HepG2 (cell line): Measurements from ENCODE around the gene EZH1. TPM values are rescaled to one million over a fixed set of nuclear protein-coding genes. Genes with fewer than 3 reads are reported as not detected.
A peak's percentile ranks its signal among the peaks of the same experiment; 100 is the strongest.

Experiments used
- ARID2 ChIP-seq: sonication (generic); formaldehyde crosslinking; IDR thresholded peaks from 2 replicates; pipeline ENCODE4 v1.8.1; 2022; ENCODE audit warnings: mild to moderate bottlenecking, missing genetic modification reagents, borderline replicate concordance
- EEA1 ChIP-seq: sonication (generic); formaldehyde crosslinking; IDR thresholded peaks from 2 replicates; pipeline ENCODE4 v1.5.1; 2020; ENCODE audit warnings: mild to moderate bottlenecking, missing genetic modification reagents, borderline replicate concordance
- FOXC1 ChIP-seq: sonication (generic); formaldehyde crosslinking; IDR thresholded peaks from 2 replicates; pipeline ENCODE4 v1.8.0; 2022; ENCODE audit warnings: mild to moderate bottlenecking, missing genetic modification reagents, borderline replicate concordance
- MTA1 ChIP-seq: sonication (generic); formaldehyde crosslinking; IDR thresholded peaks from 2 replicates; pipeline ENCODE4 v1.4.0; 2020; ENCODE audit warnings: missing genetic modification reagents, mild to moderate bottlenecking, borderline replicate concordance
- NCOA1 ChIP-seq: sonication (generic); formaldehyde crosslinking; IDR thresholded peaks from 2 replicates; pipeline ENCODE4 v1.9.0; 2021; ENCODE audit warnings: missing genetic modification reagents
- NFATC3 ChIP-seq: sonication (generic); formaldehyde crosslinking; IDR thresholded peaks from 2 replicates; pipeline ENCODE4 v1.5.1; 2020; ENCODE audit warnings: mild to moderate bottlenecking, missing genetic modification reagents
- NR1H2 ChIP-seq: sonication (generic); formaldehyde crosslinking; IDR thresholded peaks from 2 replicates; pipeline ENCODE4 v1.8.1; 2022; ENCODE audit warnings: low read depth, missing genetic modification reagents, borderline replicate concordance
- RARA ChIP-seq: IDR thresholded peaks from 2 replicates; pipeline ENCODE4 v1.6.1; 2016; ENCODE audit warnings: missing genetic modification reagents, missing compliant biosample characterization
- RBAK ChIP-seq: sonication (generic); formaldehyde crosslinking; IDR thresholded peaks from 2 replicates; pipeline ENCODE4 v1.5.1; 2020; ENCODE audit warnings: mild to moderate bottlenecking, missing genetic modification reagents
- REPIN1 ChIP-seq: sonication (generic); formaldehyde crosslinking; IDR thresholded peaks from 2 replicates; pipeline ENCODE4 v1.8.0; 2022; ENCODE audit warnings: missing genetic modification reagents, low read depth, mild to moderate bottlenecking, borderline replicate concordance
- RNF2 ChIP-seq: fragments of 450-650 bp; conservative IDR thresholded peaks from 2 replicates; pipeline ENCODE4 v1.6.1; 2016; ENCODE audit warnings: low read depth
- RORA ChIP-seq: sonication (generic); formaldehyde crosslinking; IDR thresholded peaks from 2 replicates; pipeline ENCODE4 v1.5.0; 2020; ENCODE audit warnings: mild to moderate bottlenecking, missing genetic modification reagents, moderate library complexity
- SRSF9 ChIP-seq: fragments of 200-400 bp; formaldehyde crosslinking; IDR thresholded peaks from 2 replicates; pipeline ENCODE4 v1.6.1; 2018; ENCODE audit warnings: borderline replicate concordance, mild to moderate bottlenecking, low read depth, low read length; ENCODE audit not compliant: insufficient read depth, poor library complexity, severe bottlenecking
- SRY ChIP-seq: sonication (generic); formaldehyde crosslinking; IDR thresholded peaks from 2 replicates; pipeline ENCODE4 v1.8.0; 2022; ENCODE audit warnings: mild to moderate bottlenecking, missing genetic modification reagents
- YEATS4 ChIP-seq: sonication (generic); formaldehyde crosslinking; IDR thresholded peaks from 2 replicates; pipeline ENCODE4 v1.4.0; 2020; ENCODE audit warnings: missing genetic modification reagents, borderline replicate concordance
- ZFP36L1 ChIP-seq: sonication (generic); formaldehyde crosslinking; IDR thresholded peaks from 2 replicates; pipeline ENCODE4 v1.8.0; 2022; ENCODE audit warnings: mild to moderate bottlenecking, missing genetic modification reagents, moderate library complexity
- ZNF33B ChIP-seq: sonication (generic); formaldehyde crosslinking; IDR thresholded peaks from 2 replicates; pipeline ENCODE4 v1.5.1; 2020; ENCODE audit warnings: mild to moderate bottlenecking, missing genetic modification reagents
- ZNF44 ChIP-seq: sonication (generic); formaldehyde crosslinking; IDR thresholded peaks from 2 replicates; pipeline ENCODE4 v1.5.1; 2020; ENCODE audit warnings: mild to moderate bottlenecking, missing genetic modification reagents
- ZNF546 ChIP-seq: sonication (generic); formaldehyde crosslinking; conservative IDR thresholded peaks from 2 replicates; pipeline ENCODE4 v1.8.1; 2023; ENCODE audit warnings: mild to moderate bottlenecking, missing genetic modification reagents
- polyA plus RNA-seq, 8 experiments: library from polyadenylated mRNA; depleted of rRNA in 3 of 8; stranded (reverse) in 7 of 8; unstranded in 1 of 8; fragments of >200 nt; fragmentation: Illumina TruSeq in 4 of 8; extraction: Trizol in 4 of 8; gene quantifications; 2 replicates each; pipeline versions ENCODE4 v1.2.1 to v1.2.3, GENCODE V29; 2011 to 2016; ENCODE audit warnings: low read depth in 4 of 8, missing spikeins in 1 of 8, mixed read lengths in 1 of 8; ENCODE audit not compliant: insufficient read depth in 1 of 8
- total RNA-seq, 5 experiments: library from RNA; depleted of rRNA; stranded (reverse); fragments of >200 nt; fragmentation: Illumina TruSeq; extraction: Trizol; gene quantifications; 2 replicates each; pipeline ENCODE4 v1.2.3, GENCODE V29; 2016; ENCODE audit warnings: low read depth in 1 of 5
- TF ChIP-seq, protein P1 (sequence below): sonication (generic); formaldehyde crosslinking; IDR thresholded peaks from 2 replicates; pipeline ENCODE4 v1.4.0; 2020; ENCODE audit warnings: missing genetic modification reagents, mild to moderate bottlenecking, borderline replicate concordance
- TF ChIP-seq, protein P2 (sequence below): IDR thresholded peaks from 2 replicates; pipeline ENCODE4 v1.6.1; 2016; ENCODE audit warnings: mild to moderate bottlenecking, missing biosample characterization, missing genetic modification reagents
- TF ChIP-seq, protein P3 (sequence below): sonication (generic); formaldehyde crosslinking; IDR thresholded peaks from 2 replicates; pipeline ENCODE4 v1.4.0; 2020; ENCODE audit warnings: missing genetic modification reagents

Gene EZH1
- total and polyA plus RNA-seq, 2 of the 13 experiments (the other 11 are each of a cell fraction or from before 2014, with no cell fraction given), result 11.6 to 24.0 TPM

DNA sequence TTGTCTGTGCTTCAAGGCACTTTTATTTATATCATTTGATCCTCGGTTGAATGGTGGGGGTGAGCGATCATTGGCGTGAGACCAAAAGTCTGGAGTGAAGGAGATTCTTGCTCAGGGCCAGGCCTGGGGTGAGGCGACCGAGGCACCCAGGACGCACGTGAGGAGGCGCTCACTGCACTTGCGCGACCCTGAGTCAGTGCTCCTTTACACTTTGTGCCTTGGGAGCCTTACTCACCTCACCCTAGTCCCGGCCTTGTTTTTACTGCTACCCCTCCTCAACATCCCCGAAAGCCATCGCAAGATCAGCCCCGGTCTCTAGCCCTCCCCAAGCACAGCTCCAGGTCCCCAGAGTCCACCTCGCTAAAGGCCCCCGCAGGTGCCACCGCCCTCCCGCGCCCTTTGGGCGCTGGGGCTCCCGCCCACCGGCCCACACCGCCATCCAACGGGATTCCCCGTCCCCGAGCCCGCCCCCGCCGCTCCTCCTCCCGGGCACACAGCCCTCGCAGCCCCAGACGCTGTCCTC, 496 bp downstream of the EZH1 start (continued):
- TF ChIP-seq ZFP36L1, result 0 out of 2 replicates have a peak, but pooled peaks have one; percentile 70
- no peak for TF ChIP-seq SRSF9
- TF ChIP-seq, protein P1, sequence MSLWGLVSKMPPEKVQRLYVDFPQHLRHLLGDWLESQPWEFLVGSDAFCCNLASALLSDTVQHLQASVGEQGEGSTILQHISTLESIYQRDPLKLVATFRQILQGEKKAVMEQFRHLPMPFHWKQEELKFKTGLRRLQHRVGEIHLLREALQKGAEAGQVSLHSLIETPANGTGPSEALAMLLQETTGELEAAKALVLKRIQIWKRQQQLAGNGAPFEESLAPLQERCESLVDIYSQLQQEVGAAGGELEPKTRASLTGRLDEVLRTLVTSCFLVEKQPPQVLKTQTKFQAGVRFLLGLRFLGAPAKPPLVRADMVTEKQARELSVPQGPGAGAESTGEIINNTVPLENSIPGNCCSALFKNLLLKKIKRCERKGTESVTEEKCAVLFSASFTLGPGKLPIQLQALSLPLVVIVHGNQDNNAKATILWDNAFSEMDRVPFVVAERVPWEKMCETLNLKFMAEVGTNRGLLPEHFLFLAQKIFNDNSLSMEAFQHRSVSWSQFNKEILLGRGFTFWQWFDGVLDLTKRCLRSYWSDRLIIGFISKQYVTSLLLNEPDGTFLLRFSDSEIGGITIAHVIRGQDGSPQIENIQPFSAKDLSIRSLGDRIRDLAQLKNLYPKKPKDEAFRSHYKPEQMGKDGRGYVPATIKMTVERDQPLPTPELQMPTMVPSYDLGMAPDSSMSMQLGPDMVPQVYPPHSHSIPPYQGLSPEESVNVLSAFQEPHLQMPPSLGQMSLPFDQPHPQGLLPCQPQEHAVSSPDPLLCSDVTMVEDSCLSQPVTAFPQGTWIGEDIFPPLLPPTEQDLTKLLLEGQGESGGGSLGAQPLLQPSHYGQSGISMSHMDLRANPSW (CRISPR knock-in tag), result no peak
- no peak for TF ChIP-seq RORA (CRISPR knock-in tag)
- TF ChIP-seq SRY (CRISPR knock-in tag), result peak; percentile 20; the same call in 1 of the 2 replicates
- no peak for TF ChIP-seq YEATS4 (CRISPR knock-in tag)
- no peak for TF ChIP-seq REPIN1
- TF ChIP-seq NFATC3 (CRISPR knock-in tag), result peak; percentile 85
- TF ChIP-seq ARID2 (CRISPR knock-in tag), result no peak; the same call in 1 of the 2 replicates
- no peak for TF ChIP-seq RBAK (CRISPR knock-in tag)
- TF ChIP-seq, protein P2, sequence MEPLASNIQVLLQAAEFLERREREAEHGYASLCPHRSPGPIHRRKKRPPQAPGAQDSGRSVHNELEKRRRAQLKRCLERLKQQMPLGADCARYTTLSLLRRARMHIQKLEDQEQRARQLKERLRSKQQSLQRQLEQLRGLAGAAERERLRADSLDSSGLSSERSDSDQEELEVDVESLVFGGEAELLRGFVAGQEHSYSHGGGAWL, result peak; percentile 73
- peak; percentile 72 for TF ChIP-seq FOXC1 (CRISPR knock-in tag)
- no peak for TF ChIP-seq RNF2
- no peak for TF ChIP-seq EEA1 (CRISPR knock-in tag)
- TF ChIP-seq MTA1 (CRISPR knock-in tag), result peak; percentile 7; the same call in 1 of the 2 replicates
- TF ChIP-seq, protein P3, sequence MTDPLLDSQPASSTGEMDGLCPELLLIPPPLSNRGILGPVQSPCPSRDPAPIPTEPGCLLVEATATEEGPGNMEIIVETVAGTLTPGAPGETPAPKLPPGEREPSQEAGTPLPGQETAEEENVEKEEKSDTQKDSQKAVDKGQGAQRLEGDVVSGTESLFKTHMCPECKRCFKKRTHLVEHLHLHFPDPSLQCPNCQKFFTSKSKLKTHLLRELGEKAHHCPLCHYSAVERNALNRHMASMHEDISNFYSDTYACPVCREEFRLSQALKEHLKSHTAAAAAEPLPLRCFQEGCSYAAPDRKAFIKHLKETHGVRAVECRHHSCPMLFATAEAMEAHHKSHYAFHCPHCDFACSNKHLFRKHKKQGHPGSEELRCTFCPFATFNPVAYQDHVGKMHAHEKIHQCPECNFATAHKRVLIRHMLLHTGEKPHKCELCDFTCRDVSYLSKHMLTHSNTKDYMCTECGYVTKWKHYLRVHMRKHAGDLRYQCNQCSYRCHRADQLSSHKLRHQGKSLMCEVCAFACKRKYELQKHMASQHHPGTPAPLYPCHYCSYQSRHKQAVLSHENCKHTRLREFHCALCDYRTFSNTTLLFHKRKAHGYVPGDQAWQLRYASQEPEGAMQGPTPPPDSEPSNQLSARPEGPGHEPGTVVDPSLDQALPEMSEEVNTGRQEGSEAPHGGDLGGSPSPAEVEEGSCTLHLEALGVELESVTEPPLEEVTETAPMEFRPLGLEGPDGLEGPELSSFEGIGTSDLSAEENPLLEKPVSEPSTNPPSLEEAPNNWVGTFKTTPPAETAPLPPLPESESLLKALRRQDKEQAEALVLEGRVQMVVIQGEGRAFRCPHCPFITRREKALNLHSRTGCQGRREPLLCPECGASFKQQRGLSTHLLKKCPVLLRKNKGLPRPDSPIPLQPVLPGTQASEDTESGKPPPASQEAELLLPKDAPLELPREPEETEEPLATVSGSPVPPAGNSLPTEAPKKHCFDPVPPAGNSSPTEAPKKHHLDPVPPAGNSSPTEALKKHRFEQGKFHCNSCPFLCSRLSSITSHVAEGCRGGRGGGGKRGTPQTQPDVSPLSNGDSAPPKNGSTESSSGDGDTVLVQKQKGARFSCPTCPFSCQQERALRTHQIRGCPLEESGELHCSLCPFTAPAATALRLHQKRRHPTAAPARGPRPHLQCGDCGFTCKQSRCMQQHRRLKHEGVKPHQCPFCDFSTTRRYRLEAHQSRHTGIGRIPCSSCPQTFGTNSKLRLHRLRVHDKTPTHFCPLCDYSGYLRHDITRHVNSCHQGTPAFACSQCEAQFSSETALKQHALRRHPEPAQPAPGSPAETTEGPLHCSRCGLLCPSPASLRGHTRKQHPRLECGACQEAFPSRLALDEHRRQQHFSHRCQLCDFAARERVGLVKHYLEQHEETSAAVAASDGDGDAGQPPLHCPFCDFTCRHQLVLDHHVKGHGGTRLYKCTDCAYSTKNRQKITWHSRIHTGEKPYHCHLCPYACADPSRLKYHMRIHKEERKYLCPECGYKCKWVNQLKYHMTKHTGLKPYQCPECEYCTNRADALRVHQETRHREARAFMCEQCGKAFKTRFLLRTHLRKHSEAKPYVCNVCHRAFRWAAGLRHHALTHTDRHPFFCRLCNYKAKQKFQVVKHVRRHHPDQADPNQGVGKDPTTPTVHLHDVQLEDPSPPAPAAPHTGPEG, result no peak; the same call in 1 of the 2 replicates
- TF ChIP-seq NR1H2 (CRISPR knock-in tag), result no peak
- no peak for TF ChIP-seq ZNF33B
- no peak; the same call in 1 of the 2 replicates for TF ChIP-seq ZNF546
- peak; percentile 21; the same call in 1 of the 2 replicates for TF ChIP-seq RARA
- peak; percentile 59; the same call in 1 of the 2 replicates for TF ChIP-seq ZNF44 (CRISPR knock-in tag)
- TF ChIP-seq NCOA1 (CRISPR knock-in tag), result no peak
